Transverse colon (tissue), 3 donors: ENCODE measurements around the gene TSPAN3.

Source experiments
- CTCF ChIP-seq, 5 experiments: fragments of 200-600 bp in 3 of 5; fragments of 450-650 bp in 2 of 5; sonication (generic) in 3 of 5; IDR thresholded peaks; 1 replicate in 2 of 5; 2 replicates in 3 of 5; pipeline ENCODE4 v1.5.1; 2016 to 2017; ENCODE audit warnings: antibody characterized with exemption in 5 of 5, inconsistent platforms in 3 of 5, mild to moderate bottlenecking in 2 of 5, moderate library complexity in 1 of 5
- POLR2A ChIP-seq: fragments of 450-650 bp; IDR thresholded peaks from one replicate; pipeline ENCODE4 v1.6.1; 2016; ENCODE audit warnings: antibody characterized with exemption, mild to moderate bottlenecking, moderate library complexity

GRCh38 chr15:77036537-77037387 lies 34.1 kb downstream of the TSPAN3 start:
- TF ChIP-seq CTCF (IDR thresholded peaks at IDR 0.05) (no peak), POLR2A (no peak)
